ENCODE measurements around the gene GCHFR.
A peak's percentile ranks its signal among the peaks of the same experiment; 100 is the strongest.

Gene GCHFR

DNA sequence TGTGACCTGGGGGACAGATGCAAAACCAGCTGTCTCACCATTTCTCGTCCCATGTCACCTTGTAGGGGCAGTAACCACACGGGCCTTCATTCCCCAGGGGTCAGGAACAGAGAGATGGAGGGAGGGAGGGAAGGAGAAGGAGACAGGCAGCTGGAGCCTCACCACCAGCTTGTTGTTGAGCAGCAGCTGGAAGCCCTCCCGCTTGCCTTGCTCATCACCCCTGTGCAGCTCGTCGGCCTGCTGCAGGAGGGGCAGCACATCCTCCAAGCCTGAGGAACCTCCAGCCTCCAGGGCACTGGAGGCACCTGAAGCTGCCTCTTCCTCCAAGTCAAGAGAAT is 19.1 kb upstream of the GCHFR start:
- no peak overlapping the region for H3K4me3 ChIP-seq (ENCODE audit: low read depth, low read length)
- TF ChIP-seq, protein P1, sequence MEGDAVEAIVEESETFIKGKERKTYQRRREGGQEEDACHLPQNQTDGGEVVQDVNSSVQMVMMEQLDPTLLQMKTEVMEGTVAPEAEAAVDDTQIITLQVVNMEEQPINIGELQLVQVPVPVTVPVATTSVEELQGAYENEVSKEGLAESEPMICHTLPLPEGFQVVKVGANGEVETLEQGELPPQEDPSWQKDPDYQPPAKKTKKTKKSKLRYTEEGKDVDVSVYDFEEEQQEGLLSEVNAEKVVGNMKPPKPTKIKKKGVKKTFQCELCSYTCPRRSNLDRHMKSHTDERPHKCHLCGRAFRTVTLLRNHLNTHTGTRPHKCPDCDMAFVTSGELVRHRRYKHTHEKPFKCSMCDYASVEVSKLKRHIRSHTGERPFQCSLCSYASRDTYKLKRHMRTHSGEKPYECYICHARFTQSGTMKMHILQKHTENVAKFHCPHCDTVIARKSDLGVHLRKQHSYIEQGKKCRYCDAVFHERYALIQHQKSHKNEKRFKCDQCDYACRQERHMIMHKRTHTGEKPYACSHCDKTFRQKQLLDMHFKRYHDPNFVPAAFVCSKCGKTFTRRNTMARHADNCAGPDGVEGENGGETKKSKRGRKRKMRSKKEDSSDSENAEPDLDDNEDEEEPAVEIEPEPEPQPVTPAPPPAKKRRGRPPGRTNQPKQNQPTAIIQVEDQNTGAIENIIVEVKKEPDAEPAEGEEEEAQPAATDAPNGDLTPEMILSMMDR (IDR thresholded peaks at IDR 0.05; ENCODE audit: low read depth, low read length, missing control alignments) = no peak
- DNase-seq (ENCODE audit: low read depth) = no peak

DNA sequence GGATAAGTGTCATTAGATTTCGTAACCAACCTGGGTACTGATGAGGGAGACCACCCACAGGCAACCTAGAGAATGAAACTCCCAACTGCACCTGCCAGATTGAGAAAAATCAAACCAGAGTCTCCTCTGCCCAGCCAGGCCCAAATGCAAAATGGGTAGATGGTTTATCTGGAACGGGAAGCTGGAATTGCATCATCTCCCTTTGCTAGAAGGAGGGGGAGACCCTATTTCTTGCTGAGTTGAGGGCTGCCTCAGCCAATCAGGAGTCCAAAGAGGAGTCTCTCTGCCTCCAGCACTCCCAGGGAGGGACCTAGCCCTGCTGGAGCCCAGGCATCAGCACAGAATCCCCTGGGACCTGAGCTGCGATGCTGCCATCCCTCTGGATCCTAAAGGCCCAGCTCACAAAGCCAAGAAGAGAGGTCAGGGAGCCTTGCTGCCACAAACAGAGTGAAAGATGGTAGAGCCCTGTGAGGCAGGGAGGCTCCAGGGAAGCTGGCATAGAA is 16.9 kb upstream of the GCHFR start:
- TF ChIP-seq, protein P1 (IDR thresholded peaks at IDR 0.05; ENCODE audit: low read depth, low read length, missing control alignments) = no peak
- H3K4me3 ChIP-seq (ENCODE audit: low read depth, low read length) = no peak overlapping the region
- no peak for DNase-seq (ENCODE audit: low read depth)

DNA sequence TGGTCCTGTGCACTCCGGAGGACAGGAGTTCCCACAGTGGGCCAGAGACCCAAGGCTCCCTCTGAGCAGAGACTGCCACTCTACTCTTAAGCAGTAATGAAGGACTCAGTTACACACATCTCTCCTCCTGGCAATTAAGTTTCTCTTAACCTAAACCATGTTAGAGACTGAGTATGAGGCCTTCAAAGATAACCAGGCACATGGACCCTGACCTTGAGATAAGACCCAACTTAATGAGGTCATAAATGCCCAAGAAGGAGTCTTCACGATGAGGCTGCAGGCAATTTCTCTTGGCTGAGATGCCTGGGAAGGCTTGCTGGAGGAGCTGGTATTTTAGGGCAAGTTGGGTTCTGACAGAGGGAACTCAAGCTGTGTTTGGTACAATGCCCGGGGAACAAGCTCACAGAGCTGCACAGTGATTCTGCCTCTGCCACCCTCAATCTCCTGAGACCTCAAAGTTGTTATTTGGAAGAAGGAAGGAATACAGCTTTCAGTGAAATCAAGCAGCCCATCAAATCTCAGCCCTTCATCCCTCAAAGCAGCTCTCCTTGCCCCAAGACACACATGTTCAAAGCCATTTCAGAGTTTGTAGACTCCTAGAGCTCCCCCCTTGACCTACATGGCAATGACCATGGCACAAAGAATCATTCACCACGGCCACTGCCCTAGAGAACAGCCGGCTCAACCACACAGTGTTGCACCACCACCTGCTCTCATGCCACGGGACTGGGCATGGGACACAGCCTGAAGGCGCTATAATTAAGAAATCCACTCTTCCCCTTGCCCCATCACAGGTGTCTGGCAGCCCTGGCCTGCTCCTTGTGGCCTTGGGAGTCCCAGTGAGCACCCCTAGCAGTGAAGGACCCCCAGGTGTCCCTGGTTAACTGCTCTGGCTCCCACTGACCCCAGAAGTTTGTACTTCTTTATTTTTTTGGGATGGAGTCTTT is 15.9 kb upstream of the GCHFR start:
- TF ChIP-seq, protein P1 (IDR thresholded peaks at IDR 0.05; ENCODE audit: low read depth, low read length, missing control alignments) = no peak
- H3K4me3 ChIP-seq (ENCODE audit: low read depth, low read length) = no peak overlapping the region
- DNase-seq (ENCODE audit: low read depth) = no peak

DNA sequence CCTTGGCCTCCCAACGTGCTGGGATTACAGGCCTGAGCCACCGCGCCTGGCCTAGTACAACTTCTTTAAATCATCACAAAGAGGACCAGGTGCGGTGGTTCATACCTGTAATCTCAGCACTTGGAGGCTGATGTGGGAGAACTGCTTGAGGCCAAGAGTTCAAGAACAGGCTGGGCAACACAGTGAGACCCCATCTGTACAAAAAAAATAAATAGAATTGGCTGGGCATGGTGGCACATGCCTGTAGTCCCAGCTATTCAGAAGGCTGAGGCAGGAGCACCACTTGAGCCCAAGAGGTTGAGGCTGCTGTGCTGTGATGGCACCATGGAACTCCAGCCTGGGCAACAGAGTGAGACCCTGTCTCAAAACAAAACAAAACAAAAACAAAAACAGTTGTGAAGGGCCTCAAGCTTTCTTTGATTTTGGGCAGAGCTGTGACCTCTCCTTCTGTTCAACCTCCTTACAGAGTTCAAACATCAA is 14.7 kb upstream of the GCHFR start:
- no peak for DNase-seq (ENCODE audit: low read depth)
- H3K4me3 ChIP-seq (ENCODE audit: low read depth, low read length) = no peak overlapping the region
- TF ChIP-seq, protein P1 (IDR thresholded peaks at IDR 0.05; ENCODE audit: low read depth, low read length, missing control alignments) = no peak

DNA sequence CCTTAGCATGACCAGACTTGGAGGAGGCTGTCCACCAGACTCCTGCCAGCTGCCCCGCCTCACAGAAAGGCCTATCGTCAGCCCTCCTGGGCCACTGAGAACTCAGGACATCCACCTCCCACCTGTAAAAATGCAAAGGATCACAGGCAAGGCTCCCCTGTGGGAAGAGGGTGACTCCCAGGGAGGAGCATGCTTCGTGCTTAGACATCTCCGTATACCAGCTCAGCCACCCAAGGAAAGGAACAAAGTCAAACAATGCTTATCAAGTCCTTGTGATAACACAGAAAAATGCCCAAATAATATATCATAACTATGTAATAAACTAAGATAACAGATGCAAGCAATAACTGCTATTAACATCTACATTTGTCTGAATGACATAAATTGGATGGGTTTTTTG is 13.0 kb upstream of the GCHFR start:
- TF ChIP-seq, protein P1 (IDR thresholded peaks at IDR 0.05; ENCODE audit: low read depth, low read length, missing control alignments) = no peak
- no peak overlapping the region for H3K4me3 ChIP-seq (ENCODE audit: low read depth, low read length)
- DNase-seq (ENCODE audit: low read depth) = no peak

DNA sequence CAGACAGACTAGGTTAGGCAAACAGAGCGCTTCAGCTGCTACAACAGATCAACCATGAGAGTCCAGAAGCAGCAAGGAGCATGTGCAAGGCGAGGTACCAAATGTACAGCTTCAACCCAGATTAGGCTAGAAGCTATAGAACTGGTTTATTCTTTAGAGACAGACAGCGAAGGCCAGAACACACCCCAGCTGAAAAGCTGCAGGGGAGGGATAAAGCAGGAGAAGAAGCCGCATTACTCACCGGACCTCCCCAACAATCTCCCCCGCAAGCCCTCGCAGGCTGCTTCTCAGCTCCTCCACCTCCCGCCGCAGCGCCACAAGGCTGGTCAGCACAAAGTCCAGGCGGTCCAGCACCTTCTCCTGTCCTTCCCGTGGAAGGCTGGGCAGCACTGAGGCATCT is 12.1 kb upstream of the GCHFR start:
- no peak for DNase-seq (ENCODE audit: low read depth)
- no peak overlapping the region for H3K4me3 ChIP-seq (ENCODE audit: low read depth, low read length)
- TF ChIP-seq, protein P1 (IDR thresholded peaks at IDR 0.05; ENCODE audit: low read depth, low read length, missing control alignments) = no peak

DNA sequence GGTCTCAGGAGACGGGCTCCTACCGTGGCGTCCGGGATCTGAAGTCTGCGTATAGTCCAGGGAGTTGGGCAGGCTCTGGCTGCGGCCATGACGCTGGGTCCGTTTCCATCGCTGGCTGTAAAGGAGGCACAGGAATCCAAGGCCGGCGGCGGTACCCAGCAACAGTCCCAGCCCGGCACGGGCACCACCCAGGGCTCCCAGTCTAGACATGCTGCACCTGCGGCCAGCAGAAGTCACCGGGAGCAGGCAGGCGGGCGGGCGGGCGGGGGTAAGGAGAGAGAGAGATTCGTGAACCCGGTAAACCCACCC is 9.3 kb upstream of the GCHFR start:
- peak overlapping the region; percentile 91 for H3K4me3 ChIP-seq (ENCODE audit: low read depth, low read length)
- no peak for DNase-seq (ENCODE audit: low read depth)
- TF ChIP-seq, protein P1 (IDR thresholded peaks at IDR 0.05; ENCODE audit: low read depth, low read length, missing control alignments) = no peak

Measured in GM12864 (cell line).